ENCODE data around the gene GRK5.

Gene GRK5

GRCh38 chr10:119327096-119327745, 119.8 kb downstream of the GRK5 start:
- no peak overlapping the region for H3K4me2 ChIP-seq (ENCODE audit: insufficient read depth, low read length, poor library complexity, severe bottlenecking)
- no peak for DNase-seq (ENCODE audit: low spot score)
- no peak overlapping the region for H2AK5ac ChIP-seq (ENCODE audit: low read depth, low read length)
- peaks cover 0 to 2% of the 10 kb centered on the region in 2 donors for H3K9me3 ChIP-seq (replicated peaks in 1 of 2; ENCODE audit: control insufficient read depth in 2 of 2, insufficient read depth in 1 of 2, low read depth in 1 of 2, low read length in 2 of 2)
- peak overlapping the region; percentile 0 for H3K23ac ChIP-seq (ENCODE audit: low read depth, low read length, poor library complexity)
- no peak overlapping the region for H4K91ac ChIP-seq (ENCODE audit: low read depth, low read length, poor library complexity)
- H3K4me3 ChIP-seq (ENCODE audit: low read length in 2 of 2) = peak overlapping the region in 1 of 2 donors; percentile 41
- no peak overlapping the region for H3K14ac ChIP-seq (ENCODE audit: low read length)
- no peak overlapping the region for H2BK15ac ChIP-seq (ENCODE audit: low read length)
- no peak overlapping the region for H4K8ac ChIP-seq (ENCODE audit: low read depth, low read length)
- H3K36me3 ChIP-seq (replicated peaks in 1 of 2; ENCODE audit: control insufficient read depth in 2 of 2, insufficient read depth in 2 of 2, low read length in 2 of 2) = peaks cover 0 to 3% of the 10 kb centered on the region in 2 donors
- no peak overlapping the region for H2BK120ac ChIP-seq (ENCODE audit: low read depth, low read length)
- H3K27ac ChIP-seq (replicated peaks; ENCODE audit: low read length) = no peak overlapping the region
- H3K79me1 ChIP-seq (ENCODE audit: low read depth, low read length) = peaks cover 2% of the 10 kb centered on the region
- H3K18ac ChIP-seq (ENCODE audit: low read length) = peak overlapping the region; percentile 18
- peaks cover 0 to 35% of the 10 kb centered on the region in 2 donors for H3K4me1 ChIP-seq (ENCODE audit: control insufficient read depth in 2 of 2, insufficient read depth in 1 of 2, low read depth in 1 of 2, low read length in 2 of 2)
- H3K27me3 ChIP-seq (ENCODE audit: control insufficient read depth in 3 of 3, insufficient read depth in 3 of 3, low read depth in 1 of 3, low read length in 3 of 3) = no peaks in the 10 kb centered on the region
- H2AFZ ChIP-seq (ENCODE audit: low read length) = no peak overlapping the region
- H2BK12ac ChIP-seq (ENCODE audit: low read length) = peak overlapping the region; percentile 67
- H3K4ac ChIP-seq (ENCODE audit: low read length) = no peak overlapping the region
- no peak overlapping the region for H2BK5ac ChIP-seq (ENCODE audit: low read length)
- WGBS, 2 donors (ENCODE audit: extremely low coverage in 2 of 2, insufficient read length in 2 of 2, insufficient replicate concordance in 1 of 2) = no CpG with 5 or more reads among the region's 14 CpGs
- H3K9ac ChIP-seq (ENCODE audit: low read depth, low read length, poor library complexity) = no peak overlapping the region

GRCh38 chr10:119328223-119328622, 120.9 kb downstream of the GRK5 start:
- Histone ChIP-seq H3K9ac (ENCODE audit: low read depth, low read length, poor library complexity) (no peak overlapping the region), H3K4me1 (ENCODE audit: control insufficient read depth in 2 of 2, insufficient read depth in 1 of 2, low read depth in 1 of 2, low read length in 2 of 2) (peaks cover 0 to 32% of the 10 kb centered on the region in 2 donors), H3K4me2 (ENCODE audit: insufficient read depth, low read length, poor library complexity, severe bottlenecking) (no peak overlapping the region), H2AFZ (ENCODE audit: low read length) (no peak overlapping the region), H3K4me3 (ENCODE audit: low read length in 2 of 2) (no peak overlapping the region), H3K18ac (ENCODE audit: low read length) (peak overlapping the region; percentile 31), H2BK15ac (ENCODE audit: low read length) (no peak overlapping the region), H3K9me3 (replicated peaks in 1 of 2; ENCODE audit: control insufficient read depth in 2 of 2, insufficient read depth in 1 of 2, low read depth in 1 of 2, low read length in 2 of 2) (peaks cover 0 to 2% of the 10 kb centered on the region in 2 donors), H2BK5ac (ENCODE audit: low read length) (no peak overlapping the region), H3K79me1 (ENCODE audit: low read depth, low read length) (peaks cover 2% of the 10 kb centered on the region), H3K4ac (ENCODE audit: low read length) (no peak overlapping the region), H4K91ac (ENCODE audit: low read depth, low read length, poor library complexity) (no peak overlapping the region), H3K36me3 (replicated peaks in 1 of 2; ENCODE audit: control insufficient read depth in 2 of 2, insufficient read depth in 2 of 2, low read length in 2 of 2) (peaks cover 0 to 3% of the 10 kb centered on the region in 2 donors), H3K14ac (ENCODE audit: low read length) (no peak overlapping the region), H2AK5ac (ENCODE audit: low read depth, low read length) (peak overlapping the region; percentile 49), H2BK12ac (ENCODE audit: low read length) (peak overlapping the region; percentile 79), H3K27me3 (ENCODE audit: control insufficient read depth in 3 of 3, insufficient read depth in 3 of 3, low read depth in 1 of 3, low read length in 3 of 3) (no peaks in the 10 kb centered on the region), H2BK120ac (ENCODE audit: low read depth, low read length) (no peak overlapping the region), H3K23ac (ENCODE audit: low read depth, low read length, poor library complexity) (no peak overlapping the region), H3K27ac (replicated peaks; ENCODE audit: low read length) (no peak overlapping the region), H4K8ac (ENCODE audit: low read depth, low read length) (no peak overlapping the region)
- DNase-seq (ENCODE audit: low spot score) = no peak
- WGBS, 2 donors (ENCODE audit: extremely low coverage in 2 of 2, insufficient read length in 2 of 2, insufficient replicate concordance in 1 of 2) = no CpG with 5 or more reads among the region's 2 CpGs

GRCh38 chr10:119330342-119330741, 123.0 kb downstream of the GRK5 start:
- H4K8ac ChIP-seq (ENCODE audit: low read depth, low read length) = no peak overlapping the region
- H3K79me1 ChIP-seq (ENCODE audit: low read depth, low read length) = peaks cover 2% of the 10 kb centered on the region
- no peak overlapping the region for H2AFZ ChIP-seq (ENCODE audit: low read length)
- no peak overlapping the region for H2BK15ac ChIP-seq (ENCODE audit: low read length)
- H2BK120ac ChIP-seq (ENCODE audit: low read depth, low read length) = no peak overlapping the region
- no peak overlapping the region for H3K27ac ChIP-seq (replicated peaks; ENCODE audit: low read length)
- peaks cover 0 to 4% of the 10 kb centered on the region in 2 donors for H3K9me3 ChIP-seq (replicated peaks in 1 of 2; ENCODE audit: control insufficient read depth in 2 of 2, insufficient read depth in 1 of 2, low read depth in 1 of 2, low read length in 2 of 2)
- H2AK5ac ChIP-seq (ENCODE audit: low read depth, low read length) = no peak overlapping the region
- no peak overlapping the region for H4K91ac ChIP-seq (ENCODE audit: low read depth, low read length, poor library complexity)
- H3K4ac ChIP-seq (ENCODE audit: low read length) = no peak overlapping the region
- no CpG with 5 or more reads among the region's 5 CpGs for WGBS, 2 donors (ENCODE audit: extremely low coverage in 2 of 2, insufficient read length in 2 of 2, insufficient replicate concordance in 1 of 2)
- no peak overlapping the region for H3K14ac ChIP-seq (ENCODE audit: low read length)
- H3K9ac ChIP-seq (ENCODE audit: low read depth, low read length, poor library complexity) = no peak overlapping the region
- H3K27me3 ChIP-seq (ENCODE audit: control insufficient read depth in 3 of 3, insufficient read depth in 3 of 3, low read depth in 1 of 3, low read length in 3 of 3) = no peaks in the 10 kb centered on the region
- DNase-seq (ENCODE audit: low spot score) = no peak
- no peak overlapping the region for H3K4me3 ChIP-seq (ENCODE audit: low read length in 2 of 2)
- no peak overlapping the region for H3K4me2 ChIP-seq (ENCODE audit: insufficient read depth, low read length, poor library complexity, severe bottlenecking)
- peaks cover 1 to 21% of the 10 kb centered on the region in 2 donors for H3K4me1 ChIP-seq (ENCODE audit: control insufficient read depth in 2 of 2, insufficient read depth in 1 of 2, low read depth in 1 of 2, low read length in 2 of 2)
- no peak overlapping the region for H3K23ac ChIP-seq (ENCODE audit: low read depth, low read length, poor library complexity)
- H2BK5ac ChIP-seq (ENCODE audit: low read length) = no peak overlapping the region
- no peak overlapping the region for H2BK12ac ChIP-seq (ENCODE audit: low read length)
- H3K18ac ChIP-seq (ENCODE audit: low read length) = no peak overlapping the region
- H3K36me3 ChIP-seq (replicated peaks in 1 of 2; ENCODE audit: control insufficient read depth in 2 of 2, insufficient read depth in 2 of 2, low read length in 2 of 2) = peaks cover 0 to 3% of the 10 kb centered on the region in 2 donors

- Histone ChIP-seq H3K4me1 (ENCODE audit: control insufficient read depth in 2 of 2, insufficient read depth in 1 of 2, low read depth in 1 of 2, low read length in 2 of 2) (peaks cover 6 to 18% of the 10 kb centered on the region in 2 donors), H3K4me3 (ENCODE audit: low read length in 2 of 2) (no peak overlapping the region), H3K9ac (ENCODE audit: low read depth, low read length, poor library complexity) (no peak overlapping the region), H4K8ac (ENCODE audit: low read depth, low read length) (peak overlapping the region; percentile 45), H3K9me3 (replicated peaks in 1 of 2; ENCODE audit: control insufficient read depth in 2 of 2, insufficient read depth in 1 of 2, low read depth in 1 of 2, low read length in 2 of 2) (peaks cover 0 to 1% of the 10 kb centered on the region in 2 donors), H2BK120ac (ENCODE audit: low read depth, low read length) (no peak overlapping the region), H3K14ac (ENCODE audit: low read length) (no peak overlapping the region), H2AK5ac (ENCODE audit: low read depth, low read length) (peak overlapping the region; percentile 17), H3K18ac (ENCODE audit: low read length) (peak overlapping the region; percentile 73), H3K23ac (ENCODE audit: low read depth, low read length, poor library complexity) (no peak overlapping the region), H3K27ac (replicated peaks; ENCODE audit: low read length) (no peak overlapping the region), H3K79me1 (ENCODE audit: low read depth, low read length) (no peaks in the 10 kb centered on the region), H2BK12ac (ENCODE audit: low read length) (no peak overlapping the region), H2BK15ac (ENCODE audit: low read length) (no peak overlapping the region), H3K27me3 (ENCODE audit: control insufficient read depth in 3 of 3, insufficient read depth in 3 of 3, low read depth in 1 of 3, low read length in 3 of 3) (no peaks in the 10 kb centered on the region), H3K4ac (ENCODE audit: low read length) (no peak overlapping the region), H3K4me2 (ENCODE audit: insufficient read depth, low read length, poor library complexity, severe bottlenecking) (no peak overlapping the region), H3K36me3 (replicated peaks in 1 of 2; ENCODE audit: control insufficient read depth in 2 of 2, insufficient read depth in 2 of 2, low read length in 2 of 2) (no peaks in the 10 kb centered on the region), H2AFZ (ENCODE audit: low read length) (no peak overlapping the region), H4K91ac (ENCODE audit: low read depth, low read length, poor library complexity) (no peak overlapping the region), H2BK5ac (ENCODE audit: low read length) (no peak overlapping the region)
- DNase-seq (ENCODE audit: low spot score) = no peak
- WGBS, 2 donors (ENCODE audit: extremely low coverage in 2 of 2, insufficient read length in 2 of 2, insufficient replicate concordance in 1 of 2) = no CpG with 5 or more reads among the region's 15 CpGs
Measured at GRCh38 chr10:119331061-119331460, 123.7 kb downstream of the GRK5 start.
